ENCODE measurements around the gene ZC2HC1C. TPM values are rescaled to one million over a fixed set of nuclear protein-coding genes. Genes with fewer than 3 reads are reported as not detected.

The ZC2HC1C gene
- total and polyA plus RNA-seq, 2 of the 13 experiments (the other 11 are each of a cell fraction or from before 2014, with no cell fraction given) = 3.3 to 3.5 TPM

DNA sequence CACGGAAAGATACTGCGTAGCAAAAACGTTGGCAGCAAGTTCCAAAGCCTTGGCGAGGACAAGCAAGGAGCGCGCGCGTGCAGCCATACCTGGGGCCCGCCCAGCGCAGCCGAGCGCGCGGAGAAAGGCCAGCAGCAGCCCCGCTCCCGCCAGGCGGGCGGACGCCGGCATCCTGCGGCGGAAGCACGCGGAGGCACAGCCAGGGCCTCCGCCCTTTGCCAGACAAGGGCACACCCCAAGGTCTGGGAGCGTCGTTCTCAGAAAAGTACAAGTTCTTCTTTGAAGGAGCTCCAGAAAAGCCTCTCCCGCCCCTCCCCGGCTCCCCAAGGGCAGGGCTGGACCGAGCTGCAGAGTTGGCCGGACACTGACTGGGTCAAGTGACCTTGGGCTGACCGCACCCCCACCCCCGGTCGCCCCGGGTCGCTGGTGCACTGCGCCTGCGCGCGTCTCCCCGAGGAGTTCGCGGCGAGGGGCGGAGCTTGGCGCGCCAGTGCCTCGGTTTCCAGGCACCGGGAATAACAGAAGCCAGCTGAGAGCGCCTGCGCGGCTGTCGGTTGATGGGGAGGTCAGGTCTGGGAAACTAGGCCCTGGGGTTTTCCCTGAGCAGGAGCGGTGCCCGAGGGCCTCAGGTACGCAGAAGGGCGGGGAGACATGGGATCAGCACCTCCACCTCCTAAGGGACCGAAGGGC, at the start of gene ZC2HC1C (continued):
- TF ChIP-seq CBFB (CRISPR knock-in tag; IDR thresholded peaks at IDR 0.05) (0 out of 2 replicates have a peak, but pooled peaks have one; percentile 29), PHF21A (CRISPR knock-in tag; IDR thresholded peaks at IDR 0.05) (peak; percentile 80; the same call in 1 of the 2 replicates), SRF (IDR thresholded peaks at IDR 0.05; ENCODE audit: low read depth, low read length) (no peak), ZNF138 (CRISPR knock-in tag; IDR thresholded peaks at IDR 0.05; ENCODE audit: low read depth) (0 out of 2 replicates have a peak, but pooled peaks have one; percentile 76), NR2C2 (CRISPR knock-in tag; IDR thresholded peaks at IDR 0.05; ENCODE audit: borderline replicate concordance) (peak; percentile 90), SATB2 (CRISPR knock-in tag; IDR thresholded peaks at IDR 0.05) (peak; percentile 80; the same call in 1 of the 2 replicates), ARNT2 (CRISPR knock-in tag; IDR thresholded peaks at IDR 0.05; ENCODE audit: low read depth) (0 out of 2 replicates have a peak, but pooled peaks have one; percentile 31), NFKB2 (CRISPR knock-in tag; IDR thresholded peaks at IDR 0.05; ENCODE audit: borderline replicate concordance) (peak; percentile 91; the same call in 1 of the 2 replicates), NFYB (CRISPR knock-in tag; IDR thresholded peaks at IDR 0.05) (0 out of 2 replicates have a peak, but pooled peaks have one; percentile 26), ZNF263 (CRISPR knock-in tag; IDR thresholded peaks at IDR 0.05) (peak; percentile 27; the same call in 1 of the 2 replicates), SKI (IDR thresholded peaks at IDR 0.05; ENCODE audit: partially characterized antibody) (peak; percentile 64), NCOA1 (CRISPR knock-in tag; IDR thresholded peaks at IDR 0.05) (peak; percentile 74; the same call in 1 of the 2 replicates)
- TF ChIP-seq, protein P1, sequence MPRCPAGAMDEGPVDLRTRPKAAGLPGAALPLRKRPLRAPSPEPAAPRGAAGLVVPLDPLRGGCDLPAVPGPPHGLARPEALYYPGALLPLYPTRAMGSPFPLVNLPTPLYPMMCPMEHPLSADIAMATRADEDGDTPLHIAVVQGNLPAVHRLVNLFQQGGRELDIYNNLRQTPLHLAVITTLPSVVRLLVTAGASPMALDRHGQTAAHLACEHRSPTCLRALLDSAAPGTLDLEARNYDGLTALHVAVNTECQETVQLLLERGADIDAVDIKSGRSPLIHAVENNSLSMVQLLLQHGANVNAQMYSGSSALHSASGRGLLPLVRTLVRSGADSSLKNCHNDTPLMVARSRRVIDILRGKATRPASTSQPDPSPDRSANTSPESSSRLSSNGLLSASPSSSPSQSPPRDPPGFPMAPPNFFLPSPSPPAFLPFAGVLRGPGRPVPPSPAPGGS (CRISPR knock-in tag; IDR thresholded peaks at IDR 0.05) = peak; percentile 69; the same call in 1 of the 2 replicates
- TF ChIP-seq, protein P2, sequence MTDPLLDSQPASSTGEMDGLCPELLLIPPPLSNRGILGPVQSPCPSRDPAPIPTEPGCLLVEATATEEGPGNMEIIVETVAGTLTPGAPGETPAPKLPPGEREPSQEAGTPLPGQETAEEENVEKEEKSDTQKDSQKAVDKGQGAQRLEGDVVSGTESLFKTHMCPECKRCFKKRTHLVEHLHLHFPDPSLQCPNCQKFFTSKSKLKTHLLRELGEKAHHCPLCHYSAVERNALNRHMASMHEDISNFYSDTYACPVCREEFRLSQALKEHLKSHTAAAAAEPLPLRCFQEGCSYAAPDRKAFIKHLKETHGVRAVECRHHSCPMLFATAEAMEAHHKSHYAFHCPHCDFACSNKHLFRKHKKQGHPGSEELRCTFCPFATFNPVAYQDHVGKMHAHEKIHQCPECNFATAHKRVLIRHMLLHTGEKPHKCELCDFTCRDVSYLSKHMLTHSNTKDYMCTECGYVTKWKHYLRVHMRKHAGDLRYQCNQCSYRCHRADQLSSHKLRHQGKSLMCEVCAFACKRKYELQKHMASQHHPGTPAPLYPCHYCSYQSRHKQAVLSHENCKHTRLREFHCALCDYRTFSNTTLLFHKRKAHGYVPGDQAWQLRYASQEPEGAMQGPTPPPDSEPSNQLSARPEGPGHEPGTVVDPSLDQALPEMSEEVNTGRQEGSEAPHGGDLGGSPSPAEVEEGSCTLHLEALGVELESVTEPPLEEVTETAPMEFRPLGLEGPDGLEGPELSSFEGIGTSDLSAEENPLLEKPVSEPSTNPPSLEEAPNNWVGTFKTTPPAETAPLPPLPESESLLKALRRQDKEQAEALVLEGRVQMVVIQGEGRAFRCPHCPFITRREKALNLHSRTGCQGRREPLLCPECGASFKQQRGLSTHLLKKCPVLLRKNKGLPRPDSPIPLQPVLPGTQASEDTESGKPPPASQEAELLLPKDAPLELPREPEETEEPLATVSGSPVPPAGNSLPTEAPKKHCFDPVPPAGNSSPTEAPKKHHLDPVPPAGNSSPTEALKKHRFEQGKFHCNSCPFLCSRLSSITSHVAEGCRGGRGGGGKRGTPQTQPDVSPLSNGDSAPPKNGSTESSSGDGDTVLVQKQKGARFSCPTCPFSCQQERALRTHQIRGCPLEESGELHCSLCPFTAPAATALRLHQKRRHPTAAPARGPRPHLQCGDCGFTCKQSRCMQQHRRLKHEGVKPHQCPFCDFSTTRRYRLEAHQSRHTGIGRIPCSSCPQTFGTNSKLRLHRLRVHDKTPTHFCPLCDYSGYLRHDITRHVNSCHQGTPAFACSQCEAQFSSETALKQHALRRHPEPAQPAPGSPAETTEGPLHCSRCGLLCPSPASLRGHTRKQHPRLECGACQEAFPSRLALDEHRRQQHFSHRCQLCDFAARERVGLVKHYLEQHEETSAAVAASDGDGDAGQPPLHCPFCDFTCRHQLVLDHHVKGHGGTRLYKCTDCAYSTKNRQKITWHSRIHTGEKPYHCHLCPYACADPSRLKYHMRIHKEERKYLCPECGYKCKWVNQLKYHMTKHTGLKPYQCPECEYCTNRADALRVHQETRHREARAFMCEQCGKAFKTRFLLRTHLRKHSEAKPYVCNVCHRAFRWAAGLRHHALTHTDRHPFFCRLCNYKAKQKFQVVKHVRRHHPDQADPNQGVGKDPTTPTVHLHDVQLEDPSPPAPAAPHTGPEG (CRISPR knock-in tag; IDR thresholded peaks at IDR 0.05) = peak; percentile 82
- TF ChIP-seq, protein P3, sequence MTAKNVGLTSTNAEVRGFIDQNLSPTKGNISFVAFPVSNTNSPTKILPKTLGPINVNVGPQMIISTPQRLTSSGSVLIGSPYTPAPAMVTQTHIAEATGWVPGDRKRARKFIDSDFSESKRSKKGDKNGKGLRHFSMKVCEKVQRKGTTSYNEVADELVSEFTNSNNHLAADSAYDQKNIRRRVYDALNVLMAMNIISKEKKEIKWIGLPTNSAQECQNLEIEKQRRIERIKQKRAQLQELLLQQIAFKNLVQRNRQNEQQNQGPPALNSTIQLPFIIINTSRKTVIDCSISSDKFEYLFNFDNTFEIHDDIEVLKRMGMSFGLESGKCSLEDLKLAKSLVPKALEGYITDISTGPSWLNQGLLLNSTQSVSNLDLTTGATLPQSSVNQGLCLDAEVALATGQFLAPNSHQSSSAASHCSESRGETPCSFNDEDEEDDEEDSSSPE (CRISPR knock-in tag; IDR thresholded peaks at IDR 0.05) = peak; percentile 91
- TF ChIP-seq, protein P4, sequence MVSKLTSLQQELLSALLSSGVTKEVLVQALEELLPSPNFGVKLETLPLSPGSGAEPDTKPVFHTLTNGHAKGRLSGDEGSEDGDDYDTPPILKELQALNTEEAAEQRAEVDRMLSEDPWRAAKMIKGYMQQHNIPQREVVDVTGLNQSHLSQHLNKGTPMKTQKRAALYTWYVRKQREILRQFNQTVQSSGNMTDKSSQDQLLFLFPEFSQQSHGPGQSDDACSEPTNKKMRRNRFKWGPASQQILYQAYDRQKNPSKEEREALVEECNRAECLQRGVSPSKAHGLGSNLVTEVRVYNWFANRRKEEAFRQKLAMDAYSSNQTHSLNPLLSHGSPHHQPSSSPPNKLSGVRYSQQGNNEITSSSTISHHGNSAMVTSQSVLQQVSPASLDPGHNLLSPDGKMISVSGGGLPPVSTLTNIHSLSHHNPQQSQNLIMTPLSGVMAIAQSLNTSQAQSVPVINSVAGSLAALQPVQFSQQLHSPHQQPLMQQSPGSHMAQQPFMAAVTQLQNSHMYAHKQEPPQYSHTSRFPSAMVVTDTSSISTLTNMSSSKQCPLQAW (CRISPR knock-in tag; IDR thresholded peaks at IDR 0.05) = peak; percentile 88
- TF ChIP-seq, protein P5, sequence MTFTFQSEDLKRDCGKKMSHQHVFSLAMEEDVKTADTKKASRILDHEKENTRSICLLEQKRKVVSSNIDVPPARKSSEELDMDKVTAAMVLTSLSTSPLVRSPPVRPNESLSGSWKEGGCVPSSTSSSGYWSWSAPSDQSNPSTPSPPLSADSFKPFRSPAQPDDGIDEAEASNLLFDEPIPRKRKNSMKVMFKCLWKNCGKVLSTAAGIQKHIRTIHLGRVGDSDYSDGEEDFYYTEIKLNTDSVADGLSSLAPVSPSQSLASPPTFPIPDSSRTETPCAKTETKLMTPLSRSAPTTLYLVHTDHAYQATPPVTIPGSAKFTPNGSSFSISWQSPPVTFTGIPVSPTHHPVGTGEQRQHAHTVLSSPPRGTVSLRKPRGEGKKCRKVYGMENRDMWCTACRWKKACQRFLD (CRISPR knock-in tag; IDR thresholded peaks at IDR 0.05; ENCODE audit: borderline replicate concordance) = no peak; the same call in 1 of the 2 replicates
